Measurements from ENCODE around the gene TBC1D3. TPM values are rescaled to one million over a fixed set of nuclear protein-coding genes. Genes with fewer than 3 reads are reported as not detected.
"Not testable (repeated sequence)": the region's sequence is repeated elsewhere in the genome, so short reads cannot be mapped to it uniquely, and the experiment has no call there.

TBC1D3 gene
- total RNA-seq, result not detected
- long read RNA-seq, partial matches to known transcripts, result 1 of 6 reads
- long read RNA-seq, other reads (novel, unspliced or antisense), result 5 of 6 reads

- intact Hi-C loops (cut with DNase I); DNase-seq (ENCODE audit: low spot score): not testable (repeated sequence)
These were observed at the start of gene TBC1D3 for GRCh38 chr17:38192455-38192854. Gene TBC1D3, minus strand, starts transcription at chr17:38192555. Its CDS starts 1,526 bp downstream, at chr17:38191029.

GRCh38 chr17:38232790-38233189, 40.4 kb upstream of the TBC1D3 start:
- intact Hi-C loops (cut with DNase I); DNase-seq (ENCODE audit: low spot score): not testable (repeated sequence)

- DNase-seq (ENCODE audit: low spot score); intact Hi-C loops (cut with DNase I): not testable (repeated sequence)
These were observed 33.6 kb upstream of the TBC1D3 start for GRCh38 chr17:38225844-38226495.

- intact Hi-C loops (cut with DNase I); DNase-seq (ENCODE audit: low spot score): not testable (repeated sequence)
These were observed 28.5 kb upstream of the TBC1D3 start for GRCh38 chr17:38220867-38221266.

- intact Hi-C loops (cut with DNase I); DNase-seq (ENCODE audit: low spot score): not testable (repeated sequence)
These were observed 7.9 kb upstream of the TBC1D3 start for GRCh38 chr17:38200271-38200670.

GRCh38 chr17:38134860-38135259, 57.5 kb downstream of the TBC1D3 start:
- DNase-seq (ENCODE audit: low spot score); intact Hi-C loops (cut with DNase I): not testable (repeated sequence)

Other genes starting within 250 kb of the TBC1D3 start
- gene TBC1D3L, start 203.5 kb downstream of the TBC1D3 start, total RNA-seq, result 6.6 TPM
- 0.35 TPM for gene TBC1D3D, start 188.6 kb downstream of the TBC1D3 start, total RNA-seq
- not detected for gene TBC1D3C, start 123.9 kb downstream of the TBC1D3 start, total RNA-seq
- gene TBC1D3E, start 64.6 kb downstream of the TBC1D3 start, total RNA-seq, result not detected
- gene MRPL45, start 104.6 kb upstream of the TBC1D3 start, total RNA-seq, result 26.3 TPM
- gene GPR179, start 151.4 kb upstream of the TBC1D3 start, total RNA-seq, result 0.16 TPM
- 17.8 TPM for gene SOCS7, start 159.3 kb upstream of the TBC1D3 start, total RNA-seq
- gene ARHGAP23, start 235.9 kb upstream of the TBC1D3 start, total RNA-seq, result 96.8 TPM

Measured in cardiac septum (tissue), 1 donor.